NCI-H2196 treated with DMSO at 0.1 percent for 48 hours (cell line): Measurements from ENCODE around the gene DHRS4L2.
A peak's percentile ranks its signal among the peaks of the same experiment; 100 is the strongest.

ENCODE experiments used
- DNase-seq: peaks from one replicate; lab custom pipeline; 2025; ENCODE audit not compliant: unreplicated experiment; lab: John Stamatoyannopoulos, UW

DHRS4L2 gene

GRCh38 chr14:24051789-24052655 is 63.3 kb downstream of the DHRS4L2 start, which contains the start of gene CARMIL3:
TSS of gene CARMIL3 (plus strand) at chr14:24052009. CDS start at chr14:24052154, 145 bp downstream.
- peak; percentile 44 for DNase-seq

- DNase-seq = no peak
Observed at GRCh38 chr14:24052656-24053547, 64.2 kb downstream of the DHRS4L2 start.

- DNase-seq = no peak
Observed at GRCh38 chr14:24053548-24054323, 65.0 kb downstream of the DHRS4L2 start.

GRCh38 chr14:24054324-24054641 is 65.6 kb downstream of the DHRS4L2 start:
- no peak for DNase-seq

DNA sequence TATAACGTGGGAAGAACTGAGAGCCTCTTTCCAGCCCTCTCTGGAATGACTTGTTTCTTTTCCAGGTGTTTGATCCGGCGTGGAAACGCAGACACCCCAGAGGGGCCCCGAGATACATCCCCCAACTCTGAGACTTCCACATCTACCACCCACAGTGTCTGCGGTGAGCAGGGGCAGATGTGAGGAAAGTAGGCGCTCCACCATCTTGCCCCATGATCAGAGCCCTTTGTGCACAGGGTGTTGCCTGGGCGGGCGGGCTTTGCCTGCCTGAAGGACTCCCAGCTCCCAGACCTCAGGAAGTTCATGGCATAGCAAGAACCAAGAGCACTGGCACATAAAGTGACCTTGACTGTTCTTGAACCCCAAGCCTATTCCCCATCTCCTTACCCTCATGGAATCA is 65.9 kb downstream of the DHRS4L2 start:
- no peak for DNase-seq
